Body of pancreas (tissue), 4 donors: Measurements from ENCODE around the gene SCUBE1. TPM values are rescaled to one million over a fixed set of nuclear protein-coding genes. Genes with fewer than 3 reads are reported as not detected.

Experiments used
- ATAC-seq: fragments of 150-250 bp; one replicate; pipeline ENCODE4 v1.9.1; 2016
- DNase-seq, 4 donors: peaks; one replicate each; pipeline ENCODE4 v3.0.0-alpha.2; 2019
- H3K27ac ChIP-seq, 4 donors: fragments of 200-600 bp; sonication (generic); 1 replicate in 3 of 4; 2 replicates in 1 of 4; pipeline versions ENCODE4 v1.5.1 to v1.6.1; 2016 to 2019; ENCODE audit warnings: mild to moderate bottlenecking in 1 of 4, mixed read lengths in 1 of 4, moderate library complexity in 1 of 4
- H3K27me3 ChIP-seq, 2 donors: fragments of 200-600 bp; sonication (generic); one replicate each; pipeline ENCODE4 v1.6.0; 2016; ENCODE audit warnings: mild to moderate bottlenecking in 1 of 2
- H3K36me3 ChIP-seq, 2 donors: fragments of 200-600 bp; sonication (generic); replicated peaks in 1 of 2; 2 replicates each; pipeline ENCODE4 v1.5.1; 2016; ENCODE audit warnings: low read depth in 2 of 2; ENCODE audit not compliant: insufficient read depth in 1 of 2
- H3K4me1 ChIP-seq: fragments of 200-600 bp; sonication (generic); one replicate; pipeline ENCODE4 v1.6.0; 2016
- H3K4me3 ChIP-seq, 2 donors: fragments of 200-600 bp; sonication (generic); 1 replicate in 1 of 2; 2 replicates in 1 of 2; pipeline ENCODE4 v1.5.1; 2016 to 2019
- H3K9me3 ChIP-seq, 3 donors: fragments of 200-600 bp; sonication (generic); 1 replicate in 2 of 3; 2 replicates in 1 of 3; pipeline ENCODE4 v1.5.1; 2016
- CTCF ChIP-seq, 7 experiments: fragments of 450-650 bp in 4 of 7; fragments of 200-600 bp in 3 of 7; sonication (generic) in 3 of 7; IDR thresholded peaks; one replicate each; pipeline ENCODE4 v1.5.1; 2016 to 2019; ENCODE audit warnings: antibody characterized with exemption in 7 of 7
- POLR2A ChIP-seq, 3 donors: fragments of 450-650 bp; IDR thresholded peaks; one replicate each; pipeline ENCODE4 v1.6.1; 2016; ENCODE audit warnings: antibody characterized with exemption in 3 of 3, mild to moderate bottlenecking in 2 of 3
- WGBS, 2 donors: methylation state at CpG; one replicate each; pipeline ENCODE4 v1.1.5; 2017; 5-methylcytosine and 5-hydroxymethylcytosine counted together
- intact Hi-C: fragments of 100-400 bp; cut with DNase I; formaldehyde crosslinking; loops from one replicate; pipeline ENCODE4 v1.15.1; 2023
- total RNA-seq, 2 donors: library from RNA; depleted of rRNA; stranded (reverse); fragments of >200 nt; gene quantifications; one replicate each; pipeline ENCODE4 v1.1.0, GENCODE V29; 2016

SCUBE1 gene
- total RNA-seq, 2 donors from 2014 or later = under 0.01 to 0.26 TPM

GRCh38 chr22:43210631-43211515 is 132.3 kb downstream of the SCUBE1 start:
- H3K9me3 ChIP-seq = no peaks in the 10 kb centered on the region
- no peak for TF ChIP-seq CTCF (IDR thresholded peaks at IDR 0.05)
- no peak for TF ChIP-seq POLR2A (IDR thresholded peaks at IDR 0.05)
- no peaks in the 10 kb centered on the region for H3K27me3 ChIP-seq
- H3K27ac ChIP-seq = no peak overlapping the region
- 75 to 84% methylated on average over 33 of the region's 34 CpGs for WGBS, 2 donors
- H3K4me3 ChIP-seq = no peak overlapping the region
- intact Hi-C loops = no loop called here
- no peak for ATAC-seq
- no peaks in the 10 kb centered on the region for H3K36me3 ChIP-seq
- no peaks in the 10 kb centered on the region for H3K4me1 ChIP-seq
- no peak for DNase-seq

DNA sequence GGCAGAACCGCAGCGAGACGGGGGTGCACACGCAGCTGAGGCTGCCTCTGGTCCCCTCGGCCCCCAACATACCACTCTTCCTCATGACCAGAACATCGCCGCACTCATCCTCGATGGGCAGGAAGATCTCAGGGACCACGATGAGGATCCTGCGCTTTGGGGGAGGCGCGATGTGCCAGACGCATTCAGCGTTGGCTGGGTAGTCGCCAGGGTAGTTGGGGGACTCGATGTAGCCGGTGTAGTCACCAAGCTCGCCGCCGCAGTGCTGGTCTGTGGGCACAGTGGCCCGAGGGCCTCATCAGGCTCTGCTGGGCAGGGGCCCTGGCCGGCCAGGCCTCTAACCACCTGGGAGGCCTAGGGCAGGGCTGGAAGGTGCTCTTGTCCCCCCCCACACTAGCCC is 133.2 kb downstream of the SCUBE1 start:
- no peaks in the 10 kb centered on the region for H3K9me3 ChIP-seq
- H3K27me3 ChIP-seq = no peaks in the 10 kb centered on the region
- H3K4me1 ChIP-seq = no peaks in the 10 kb centered on the region
- H3K4me3 ChIP-seq = no peak overlapping the region
- DNase-seq (no peak), ATAC-seq (no peak)
- TF ChIP-seq POLR2A (IDR thresholded peaks at IDR 0.05) (no peak), CTCF (IDR thresholded peaks at IDR 0.05) (no peak)
- H3K36me3 ChIP-seq = no peaks in the 10 kb centered on the region
- no peak overlapping the region for H3K27ac ChIP-seq
- 68 to 91% methylated on average over 8 to 20 of the region's 22 CpGs for WGBS, 2 donors
- intact Hi-C loops = no loop called here

GRCh38 chr22:43209523-43209890 is 133.7 kb downstream of the SCUBE1 start:
- Histone ChIP-seq H3K27me3 (no peaks in the 10 kb centered on the region), H3K36me3 (no peaks in the 10 kb centered on the region), H3K27ac (no peak overlapping the region), H3K4me3 (no peak overlapping the region), H3K4me1 (no peaks in the 10 kb centered on the region), H3K9me3 (no peaks in the 10 kb centered on the region)
- ATAC-seq = no peak
- no peak for TF ChIP-seq POLR2A (IDR thresholded peaks at IDR 0.05)
- TF ChIP-seq CTCF (IDR thresholded peaks at IDR 0.05) = no peak
- WGBS, 2 donors = 79 to 83% methylated on average over 13 to 14 of the region's 15 CpGs
- no peak for DNase-seq
- intact Hi-C loops = no loop called here

GRCh38 chr22:43208703-43209522 is 134.3 kb downstream of the SCUBE1 start:
- H3K27me3 ChIP-seq = no peaks in the 10 kb centered on the region
- no peaks in the 10 kb centered on the region for H3K4me1 ChIP-seq
- TF ChIP-seq CTCF (IDR thresholded peaks at IDR 0.05) (no peak), POLR2A (IDR thresholded peaks at IDR 0.05) (no peak)
- H3K9me3 ChIP-seq = no peaks in the 10 kb centered on the region
- H3K27ac ChIP-seq = no peak overlapping the region
- intact Hi-C loops = no loop called here
- H3K4me3 ChIP-seq = no peak overlapping the region
- ATAC-seq = no peak
- H3K36me3 ChIP-seq = no peaks in the 10 kb centered on the region
- DNase-seq = no peak
- 77 to 81% methylated on average over 4 to 26 of the region's 26 CpGs for WGBS, 2 donors
